Activated CD8-positive, alpha-beta T cell treated with anti-CD3 and anti-CD28 coated beads for 36 hours (primary cell): Measurements from ENCODE around the gene ATRN. TPM values are rescaled to one million over a fixed set of nuclear protein-coding genes. Genes with fewer than 3 reads are reported as not detected.

ENCODE experiments used
- ATAC-seq: fragments of 200-7000 bp; cut with Tn5 transposase; one replicate; pipeline ENCODE4 v1.10.0; 2021; ENCODE audit warnings: mild to moderate bottlenecking, moderate library complexity
- CTCF ChIA-PET: fragments of 350-600 bp; sonication (Branson Sonifier 250); formaldehyde crosslinking; loops from one replicate; lab custom pipeline; 2021; ENCODE audit warnings: antibody characterized with exemption; lab: Charles Lee
- POLR2A ChIA-PET: fragments of 350-600 bp; sonication (Branson Sonifier 250); formaldehyde crosslinking; loops from one replicate; lab custom pipeline; 2021; ENCODE audit warnings: antibody characterized with exemption; lab: Charles Lee
- DNase-seq: peaks from one replicate; pipeline ENCODE4 v3.0.0-alpha.2; 2020
- H3K27ac Mint-ChIP-seq: one replicate; pipeline ENCODE4 v1.8.0; 2021; ENCODE audit warnings: mild to moderate bottlenecking, mixed read lengths
- H3K27me3 Mint-ChIP-seq: one replicate; pipeline ENCODE4 v1.8.0; 2021; ENCODE audit warnings: mixed read lengths
- H3K36me3 Mint-ChIP-seq: one replicate; pipeline ENCODE4 v1.8.0; 2021; ENCODE audit warnings: low read depth, mixed read lengths
- H3K4me1 Mint-ChIP-seq: one replicate; pipeline ENCODE4 v1.8.0; 2021; ENCODE audit warnings: low read depth, mixed read lengths
- H3K4me3 Mint-ChIP-seq: one replicate; pipeline ENCODE4 v1.8.0; 2021; ENCODE audit warnings: mild to moderate bottlenecking, moderate library complexity, mixed read lengths
- H3K9me3 Mint-ChIP-seq: one replicate; pipeline ENCODE4 v1.8.0; 2021; ENCODE audit warnings: mixed read lengths
- CTCF ChIP-seq: fragments of 200-600 bp; IDR thresholded peaks from one replicate; pipeline ENCODE4 v1.8.0; 2022; ENCODE audit warnings: antibody characterized with exemption, mild to moderate bottlenecking
- intact Hi-C: fragments of 100-400 bp; cut with micrococcal nuclease; formaldehyde crosslinking; loops from one replicate; pipeline ENCODE4 v1.10.0; 2022
- total RNA-seq, 2 experiments: library from RNA; stranded (reverse); gene quantifications; one replicate each; pipeline ENCODE4 v1.2.3, GENCODE V29; 2021

Gene ATRN
- total RNA-seq, 2 experiments from 2014 or later: 8.2 to 8.6 TPM

GRCh38 chr20:3541887-3542721 lies 71.3 kb downstream of the ATRN start:
- ATAC-seq: no peak
- DNase-seq: no peak
- intact Hi-C loops: no loop called here
- no peaks in the 10 kb centered on the region for H3K4me1 Mint-ChIP-seq
- peaks cover 14% of the 10 kb centered on the region for H3K36me3 Mint-ChIP-seq
- H3K27me3 Mint-ChIP-seq: no peaks in the 10 kb centered on the region
- no peak overlapping the region for H3K27ac Mint-ChIP-seq
- no peak overlapping the region for H3K4me3 Mint-ChIP-seq
- TF ChIP-seq CTCF: no peak
- H3K9me3 Mint-ChIP-seq: peaks cover 1% of the 10 kb centered on the region
- ChIA-PET POLR2A (no interaction called here), CTCF (no interaction called here)

GRCh38 chr20:3543901-3544507 lies 73.2 kb downstream of the ATRN start:
- no peaks in the 10 kb centered on the region for H3K27me3 Mint-ChIP-seq
- H3K4me1 Mint-ChIP-seq: no peaks in the 10 kb centered on the region
- no peak overlapping the region for H3K27ac Mint-ChIP-seq
- no peak for TF ChIP-seq CTCF
- DNase-seq (no peak), ATAC-seq (no peak)
- intact Hi-C loops: no loop called here
- ChIA-PET POLR2A (no interaction called here), CTCF (interaction anchor here (1.7 kb wide), 1 partner anchor 19 kb away, joined by 6 read pairs; no protein-coding TSS in a partner anchor)
- H3K9me3 Mint-ChIP-seq: no peaks in the 10 kb centered on the region
- no peak overlapping the region for H3K4me3 Mint-ChIP-seq
- H3K36me3 Mint-ChIP-seq: peaks cover 11% of the 10 kb centered on the region

DNA sequence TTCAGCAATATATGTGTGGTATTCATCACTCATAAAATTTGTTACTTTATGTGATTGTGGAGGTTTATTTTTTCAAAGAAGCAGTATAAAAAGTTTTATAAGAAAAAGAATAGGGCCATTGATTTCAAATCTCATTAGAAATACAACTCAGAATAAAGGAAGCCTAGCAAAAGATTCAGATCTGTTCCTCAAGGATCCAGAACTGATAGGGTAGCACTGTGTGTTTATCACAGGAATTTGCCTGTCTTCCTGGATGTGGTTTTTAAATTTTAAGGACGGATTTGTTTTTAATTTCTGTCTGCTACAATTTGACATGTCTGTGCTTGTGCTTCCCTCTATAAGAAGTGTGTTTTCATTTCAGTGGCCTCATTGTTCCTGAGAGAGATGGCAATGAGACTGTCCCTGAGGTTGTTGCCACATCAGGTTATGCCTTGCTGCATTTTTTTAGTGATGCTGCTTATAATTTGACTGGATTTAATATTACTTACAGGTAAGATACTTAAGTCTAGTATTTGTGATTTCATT lies 74.6 kb downstream of the ATRN start:
- CTCF ChIA-PET: interaction anchor here (1.7 kb wide), 1 partner anchor 17 kb away, joined by 6 read pairs; no protein-coding TSS in a partner anchor
- Mint-ChIP-seq H3K36me3 (peaks cover 8% of the 10 kb centered on the region), H3K9me3 (no peaks in the 10 kb centered on the region), H3K4me1 (no peaks in the 10 kb centered on the region), H3K4me3 (no peak overlapping the region), H3K27ac (no peak overlapping the region), H3K27me3 (no peaks in the 10 kb centered on the region)
- intact Hi-C loops: no loop called here
- no peak for ATAC-seq
- no peak for TF ChIP-seq CTCF
- no peak for DNase-seq
- POLR2A ChIA-PET: no interaction called here

DNA sequence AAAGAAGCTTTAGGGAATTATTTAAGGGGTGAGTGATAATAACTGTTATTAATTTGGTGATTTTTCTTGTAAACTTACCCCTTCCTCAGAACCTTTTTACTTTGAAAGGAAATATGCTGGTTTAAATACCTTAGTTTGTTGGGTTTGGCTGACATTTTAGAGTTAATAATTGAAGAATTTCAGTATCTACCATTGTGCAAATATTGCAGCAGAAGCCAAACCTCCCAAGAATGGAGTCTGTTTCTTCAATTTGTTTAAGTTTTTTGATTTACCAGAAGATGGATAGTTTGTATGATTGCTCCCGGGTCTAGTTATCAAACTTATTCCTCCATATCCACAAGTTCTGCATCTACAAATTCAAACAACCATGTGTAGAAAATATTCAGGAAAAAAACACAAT lies 77.1 kb downstream of the ATRN start:
- Mint-ChIP-seq H3K9me3 (no peaks in the 10 kb centered on the region), H3K36me3 (peaks cover 8% of the 10 kb centered on the region), H3K27ac (no peak overlapping the region), H3K27me3 (no peaks in the 10 kb centered on the region), H3K4me1 (peaks cover 6% of the 10 kb centered on the region), H3K4me3 (no peak overlapping the region)
- ChIA-PET CTCF (interaction anchor here (1.2 kb wide), 2 partner anchors 10 to 15 kb away, joined by 3 to 4 read pairs; no protein-coding TSS in a partner anchor), POLR2A (interaction anchor here (1.1 kb wide), 1 partner anchor 641 kb away, joined by 4 read pairs; no protein-coding TSS in a partner anchor)
- no peak for DNase-seq
- intact Hi-C loops: no loop called here
- no peak for ATAC-seq
- TF ChIP-seq CTCF: no peak
